ENCODE measurements around the gene ADGB.

- no peak for TF ChIP-seq JUN (IDR thresholded peaks at IDR 0.05)
- no peak for TF ChIP-seq CTCF (IDR thresholded peaks at IDR 0.05)
- no peak for TF ChIP-seq MYC (IDR thresholded peaks at IDR 0.05; ENCODE audit: borderline replicate concordance, low read length)
- TF ChIP-seq ZFP36 (IDR thresholded peaks at IDR 0.05; ENCODE audit: borderline replicate concordance, partially characterized antibody), result no peak
- TF ChIP-seq POLR2AphosphoS2 (conservative IDR thresholded peaks at IDR 0.05; ENCODE audit: low read length), result no peak
- TF ChIP-seq HDAC2 (IDR thresholded peaks at IDR 0.05), result no peak
- TF ChIP-seq RCOR1 (IDR thresholded peaks at IDR 0.05; ENCODE audit: low read depth, low read length), result no peak
- TF ChIP-seq POLR2A (IDR thresholded peaks at IDR 0.05; ENCODE audit: low read length), result no peak
Observed at GRCh38 chr6:146753306-146753705, 154.5 kb downstream of the ADGB start.

Measured in A549 (cell line).